ENCODE data around the gene FALEC.
"Not testable (repeated sequence)": the region's sequence is repeated elsewhere in the genome, so short reads cannot be mapped to it uniquely, and the experiment has no call there.

FALEC gene

GRCh38 chr1:150576794-150577556, 61.4 kb downstream of the FALEC start:
- peak in 1 of 2 experiments; percentile 29 for DNase-seq

DNA sequence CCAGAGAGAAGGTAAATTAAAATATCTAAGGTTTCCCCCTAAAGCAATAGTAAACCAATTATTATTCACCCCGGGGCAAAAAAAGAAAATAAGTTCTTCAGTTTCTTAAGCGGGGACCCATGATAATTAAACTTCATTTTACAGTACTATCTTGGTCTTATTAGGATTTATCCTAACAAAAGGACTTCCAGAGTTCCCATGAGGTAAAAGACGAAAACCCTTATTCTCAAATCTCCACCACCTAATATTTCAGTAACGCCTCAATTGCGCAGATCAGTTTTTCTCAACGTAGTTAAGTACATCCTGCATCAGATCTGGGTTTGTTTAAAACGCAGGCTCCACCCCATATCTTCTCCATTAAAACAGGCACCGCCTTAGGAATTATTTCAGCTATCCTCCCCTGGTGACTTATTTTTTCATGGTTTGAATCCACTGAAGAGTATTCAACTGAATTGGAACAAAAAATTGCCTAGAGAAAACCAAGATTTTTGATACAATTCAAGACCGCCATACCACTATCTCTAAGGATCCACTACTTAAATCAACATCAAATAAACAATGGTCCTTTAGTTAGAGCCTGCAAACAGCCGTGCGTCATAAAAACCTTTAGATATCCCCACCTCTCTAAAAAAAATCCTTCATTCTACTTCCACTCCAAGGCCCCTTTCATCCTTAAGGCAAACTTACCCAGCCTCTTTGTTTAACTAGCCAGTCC, 62.2 kb downstream of the FALEC start:
- DNase-seq, result peak in 1 of 2 experiments; percentile 56

- peak; percentile 58 to 83 for DNase-seq
Observed at GRCh38 chr1:150578272-150579109, 62.9 kb downstream of the FALEC start.

DNA sequence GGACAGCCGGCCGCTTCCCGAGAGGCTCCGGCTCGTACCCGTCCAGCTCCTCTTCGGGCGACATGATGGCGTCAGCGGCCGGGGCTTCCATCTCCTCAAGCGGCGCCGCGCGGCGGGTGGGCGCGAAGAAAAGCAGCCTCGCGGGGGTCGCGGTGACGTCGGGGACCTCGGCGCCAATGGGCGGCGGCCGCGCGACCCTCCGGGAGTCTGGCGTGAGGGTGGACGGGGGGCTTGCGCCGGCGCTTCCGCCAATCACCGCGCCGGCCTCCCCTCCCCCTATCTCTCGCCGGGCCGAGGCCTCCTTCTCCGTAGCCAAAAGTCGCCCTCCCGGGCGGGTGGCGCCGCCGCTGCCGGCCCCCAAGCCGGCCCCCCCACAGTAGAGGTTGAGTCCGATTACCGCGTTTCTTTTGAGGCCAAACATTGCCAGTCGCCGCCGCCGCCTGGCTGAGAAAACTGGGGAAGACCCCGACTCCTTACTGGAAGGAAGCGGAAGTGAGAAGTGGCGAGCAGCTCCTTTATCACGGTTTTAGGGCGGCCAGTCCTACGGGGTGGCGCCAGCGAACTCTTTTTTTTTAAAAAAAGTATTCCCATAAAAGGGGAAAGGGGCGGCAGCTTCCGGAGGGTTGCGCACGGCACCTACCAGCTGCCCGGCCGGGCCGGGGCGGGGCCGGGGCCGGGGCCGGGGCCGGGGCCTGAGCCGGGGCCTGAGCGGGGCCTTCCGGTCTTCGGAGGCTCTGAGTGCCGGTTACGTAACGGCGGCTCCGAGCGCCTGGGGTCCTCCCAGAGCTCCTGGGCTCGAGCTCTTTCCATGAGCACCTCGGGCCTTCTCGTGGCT, 63.8 kb downstream of the FALEC start, which contains the start of gene MCL1:
MCL1 (minus strand) TSS at position 501 of the 835 bp plus-strand sequence; CDS start at position 421, 80 bp downstream.
- DNase-seq, result peak; percentile 98 to 100

DNA sequence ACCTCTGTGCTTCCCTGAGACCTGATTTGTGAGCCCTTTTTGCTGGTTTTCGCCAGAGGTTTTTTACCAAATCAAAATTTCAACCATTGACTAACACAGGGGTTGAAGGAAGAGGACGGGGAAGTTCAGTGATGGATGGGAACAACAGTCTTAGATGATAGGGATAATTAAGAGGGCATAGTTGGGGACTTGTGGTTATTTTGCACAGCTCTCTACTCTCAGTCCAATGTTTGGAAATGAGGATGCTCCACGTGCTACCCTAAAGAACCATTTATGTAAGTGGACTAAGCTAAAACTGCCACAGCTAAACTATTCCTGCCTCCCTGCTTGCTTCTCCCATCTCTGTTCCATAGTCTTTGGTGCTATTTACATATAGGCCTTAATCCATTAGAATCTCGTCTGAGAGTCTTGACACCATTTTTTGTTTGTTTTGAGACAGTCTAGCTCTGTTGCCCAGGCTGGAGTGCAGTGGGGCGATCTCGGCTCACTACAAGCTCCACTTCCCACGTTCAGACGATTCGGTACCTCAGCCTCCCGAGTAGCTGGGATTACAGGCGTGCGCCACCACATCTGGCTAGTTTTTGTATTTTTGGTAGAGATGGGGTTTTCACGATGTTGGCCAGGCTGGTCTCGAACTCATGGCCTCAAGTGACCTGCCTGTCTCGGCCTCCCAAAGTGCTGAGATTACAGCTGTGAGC, 64.5 kb downstream of the FALEC start:
- DNase-seq, result no peak

DNA sequence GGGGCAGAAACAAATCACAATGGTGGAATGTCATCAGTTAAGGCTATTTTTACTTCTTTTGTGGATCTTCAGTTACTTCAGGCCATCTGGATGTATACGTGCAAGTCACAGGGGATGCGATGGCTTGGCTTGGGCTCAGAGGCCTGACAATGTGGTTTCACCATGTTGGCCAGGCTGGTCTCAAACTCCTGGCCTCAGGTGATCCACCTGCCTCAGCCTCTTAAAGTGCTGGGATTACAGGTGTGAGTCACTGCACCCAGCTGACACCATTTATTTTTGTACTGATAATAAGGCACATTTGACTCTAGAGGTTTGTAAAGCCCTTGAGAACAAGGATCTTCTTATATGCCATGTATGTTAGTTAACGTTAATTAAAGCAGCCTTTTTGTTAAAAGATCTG, 65.4 kb downstream of the FALEC start:
- DNase-seq, result not testable (repeated sequence)

DNA sequence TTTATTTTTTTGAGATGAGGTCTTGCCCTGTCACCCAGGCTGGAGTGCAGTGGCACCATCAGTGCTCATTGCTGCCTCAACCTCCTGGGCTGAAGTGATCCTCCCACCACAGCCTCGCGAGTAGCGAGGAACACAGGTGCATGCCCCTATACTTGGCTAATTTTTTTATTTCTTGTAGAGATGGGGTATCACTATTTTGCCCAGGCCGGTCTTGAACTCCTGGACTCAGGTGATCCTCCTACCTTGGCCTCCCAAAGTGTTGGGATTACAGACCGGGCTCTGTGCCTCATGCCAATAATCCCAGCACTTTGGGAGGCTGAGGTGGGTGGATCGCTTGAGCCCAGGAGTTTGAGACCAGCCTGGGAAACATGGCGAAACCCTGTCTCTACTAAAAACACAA, 65.9 kb downstream of the FALEC start:
- not testable (repeated sequence) for DNase-seq

DNA sequence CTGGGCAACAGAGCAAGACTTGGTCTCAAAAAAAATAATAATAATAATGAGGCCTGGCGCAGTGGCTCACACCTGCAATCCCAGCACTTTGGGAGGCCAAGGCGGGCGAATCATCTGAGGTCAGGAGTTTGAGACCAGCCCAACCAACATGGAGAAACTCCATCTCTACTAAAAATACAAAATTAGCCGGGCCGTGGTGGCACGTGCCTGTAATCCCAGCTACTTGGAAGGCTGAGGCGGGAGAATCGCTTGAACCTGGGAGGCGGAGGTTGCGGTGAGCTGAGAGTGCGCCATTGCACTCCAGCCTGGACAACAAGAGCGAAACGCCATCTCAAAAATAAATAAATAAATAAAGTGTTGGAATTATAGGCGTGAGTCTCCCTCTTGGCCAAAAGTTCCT, 66.4 kb downstream of the FALEC start:
- not testable (repeated sequence) for DNase-seq

GRCh38 chr1:150582371-150582770, 66.8 kb downstream of the FALEC start:
- no peak for DNase-seq

Data from NCI-H526 (cell line).